Stimulated activated CD8-positive, alpha-beta memory T cell treated with anti-CD3 and anti-CD28 coated beads, Interleukin-7, amount 100 ng/mL, for 48 hours (primary cell): ENCODE data around the gene WNK2.
"Not testable (repeated sequence)": the region's sequence is repeated elsewhere in the genome, so short reads cannot be mapped to it uniquely, and the experiment has no call there.

Experiments used
- DNase-seq, 2 donors: peaks; one replicate each; pipeline ENCODE4 v3.0.0-alpha.2; 2020; ENCODE audit warnings: low read depth in 1 of 2; ENCODE audit errors: extremely low read depth in 1 of 2

Gene WNK2

DNA sequence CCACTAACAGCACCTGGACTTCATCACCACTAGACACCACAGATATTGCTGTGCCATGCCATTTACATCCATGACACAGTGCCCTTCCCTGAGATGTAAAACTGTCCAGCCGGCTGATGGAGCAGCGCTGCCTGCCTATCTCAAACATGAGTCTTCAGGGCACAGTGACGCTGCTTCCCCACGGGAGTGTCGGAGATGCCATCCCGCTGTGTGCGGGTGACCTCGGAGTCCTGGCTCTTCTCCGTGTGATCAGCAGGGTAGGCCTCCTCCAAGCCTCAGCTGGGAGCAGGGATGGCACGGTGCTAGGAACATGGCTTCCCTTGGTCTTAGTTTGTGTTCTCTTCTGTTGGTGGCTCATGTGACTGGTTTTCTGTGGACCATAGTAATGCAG lies 137.3 kb downstream of the WNK2 start:
- no peak for DNase-seq

DNA sequence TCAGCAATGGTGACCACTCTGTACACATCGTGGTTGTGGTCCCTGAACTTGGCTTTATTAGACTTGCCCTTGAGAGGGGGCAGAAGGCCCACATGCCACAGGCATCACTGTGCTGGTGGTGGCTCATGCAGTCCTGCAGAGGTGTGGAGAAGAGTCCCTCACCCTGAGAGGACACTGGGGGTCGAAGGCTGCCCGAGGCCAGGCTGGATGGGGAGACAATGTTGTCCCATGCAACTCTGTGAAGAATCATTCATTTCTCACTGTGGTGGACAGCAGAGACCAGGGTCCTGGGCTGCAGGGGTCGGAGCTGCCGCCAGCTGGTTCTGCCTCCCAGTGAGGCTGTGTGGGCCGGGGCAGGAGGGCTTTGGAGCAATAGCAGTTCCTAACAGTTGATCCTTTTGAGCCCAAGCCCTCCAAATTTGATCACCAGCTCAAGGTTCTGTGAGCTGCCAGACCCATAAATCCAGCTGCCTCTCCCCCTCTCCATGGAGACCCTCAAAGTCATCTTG lies 139.6 kb downstream of the WNK2 start:
- not testable (repeated sequence) for DNase-seq

DNA sequence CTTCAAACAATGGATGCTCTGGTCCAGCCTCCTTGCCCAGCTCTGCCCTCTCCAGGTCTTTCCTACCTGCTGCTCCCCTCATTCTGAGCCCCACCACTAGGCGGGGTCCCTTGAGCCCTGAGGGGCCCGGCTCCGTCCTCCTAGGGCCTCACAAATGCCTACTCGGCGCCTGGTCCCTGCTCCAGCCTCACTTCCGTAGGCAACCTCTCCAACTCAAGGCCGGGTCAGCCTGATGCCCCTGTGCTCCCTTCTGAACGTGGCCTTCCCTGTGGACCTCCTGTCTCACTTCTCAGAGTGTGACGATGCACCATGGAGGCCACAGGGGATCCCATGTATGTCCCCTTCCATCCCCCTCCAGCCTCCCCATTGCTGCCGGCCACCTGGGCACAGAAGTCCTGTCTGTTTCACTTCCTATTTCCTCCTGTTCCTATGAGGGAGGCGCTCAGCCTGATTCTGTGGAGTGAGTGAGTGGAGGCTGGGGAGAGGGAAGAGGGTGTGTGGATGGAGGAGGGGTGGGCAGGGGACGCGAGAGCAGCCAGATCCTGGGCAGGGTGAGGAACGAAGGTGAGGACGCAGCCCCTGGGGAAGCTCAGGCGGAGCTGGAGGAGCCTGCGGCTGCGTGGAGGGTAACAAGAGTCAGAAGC lies 140.4 kb downstream of the WNK2 start:
- DNase-seq, result no peak

DNA sequence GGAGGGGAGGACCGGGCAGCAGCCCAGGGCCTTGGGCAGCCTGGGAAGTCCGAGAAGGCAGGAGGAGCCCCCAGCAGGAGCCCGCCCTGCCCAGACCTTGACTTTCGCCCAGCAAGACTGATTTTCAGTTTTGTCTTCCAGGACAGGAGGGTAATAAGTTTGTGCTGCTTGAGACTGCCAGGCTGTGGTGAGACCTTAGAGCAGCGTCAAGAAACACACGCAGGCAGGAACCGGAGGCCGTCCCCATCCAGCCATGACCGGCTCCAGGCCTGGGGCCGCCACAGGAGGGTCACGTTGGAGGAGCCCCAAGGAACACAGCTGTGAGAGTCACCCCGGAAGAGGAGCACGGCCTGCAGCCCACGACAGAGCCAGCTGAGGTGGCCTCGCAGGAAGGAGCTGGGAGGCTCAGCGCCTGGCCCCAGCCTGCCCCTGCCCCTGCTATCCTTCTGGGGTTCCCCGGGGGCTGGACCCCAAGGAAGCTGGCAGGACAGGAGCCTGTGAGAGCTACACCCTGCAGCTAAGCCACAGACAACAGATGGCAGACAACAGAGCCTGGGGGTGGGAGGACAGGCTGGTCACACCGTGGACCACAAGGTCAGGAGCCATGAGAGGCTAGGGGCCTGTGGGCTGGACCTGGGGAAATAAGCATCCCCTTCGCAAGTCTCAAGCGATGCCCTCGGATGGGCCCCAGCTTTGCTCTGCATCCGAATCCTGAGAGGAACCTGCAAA lies 141.5 kb downstream of the WNK2 start:
- DNase-seq, result no peak

DNA sequence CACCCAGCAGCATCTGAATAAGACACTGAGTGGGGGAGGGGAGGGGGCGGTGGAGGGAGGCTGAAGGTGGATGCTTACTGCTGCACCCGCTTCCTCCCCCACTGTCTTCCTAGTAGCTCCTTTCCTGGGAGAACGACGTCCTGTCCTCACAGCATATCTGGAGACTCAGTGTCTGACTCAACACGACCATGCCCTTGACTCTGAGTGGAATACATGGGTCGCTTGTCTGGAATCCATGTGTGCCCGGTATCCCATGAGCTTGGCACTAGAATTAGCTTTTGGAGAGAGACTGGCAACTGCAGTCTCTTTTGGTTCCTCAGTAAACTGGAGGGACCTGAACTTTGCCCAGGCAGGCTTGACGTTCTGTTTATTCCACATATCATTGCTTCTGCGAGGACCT lies 142.1 kb downstream of the WNK2 start:
- no peak for DNase-seq

DNA sequence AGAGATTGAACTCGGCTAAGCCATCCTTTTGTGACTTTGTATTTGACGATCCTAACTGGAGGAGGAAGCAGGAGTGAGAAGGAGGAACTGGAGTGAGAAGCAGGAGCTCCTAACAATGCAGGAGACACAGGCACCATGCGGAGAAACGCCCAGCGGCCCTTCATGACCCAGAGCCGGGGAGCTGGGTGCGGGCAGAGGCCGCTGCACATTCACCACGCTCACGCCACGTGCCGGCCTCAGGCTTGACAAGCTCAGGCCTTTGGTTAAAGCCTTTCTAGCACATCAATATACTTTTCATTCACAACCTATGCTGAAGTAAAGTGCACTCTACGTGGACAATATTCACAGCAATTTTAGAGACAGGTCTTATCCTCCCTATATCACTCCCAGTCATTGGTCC lies 142.7 kb downstream of the WNK2 start:
- no peak for DNase-seq

DNA sequence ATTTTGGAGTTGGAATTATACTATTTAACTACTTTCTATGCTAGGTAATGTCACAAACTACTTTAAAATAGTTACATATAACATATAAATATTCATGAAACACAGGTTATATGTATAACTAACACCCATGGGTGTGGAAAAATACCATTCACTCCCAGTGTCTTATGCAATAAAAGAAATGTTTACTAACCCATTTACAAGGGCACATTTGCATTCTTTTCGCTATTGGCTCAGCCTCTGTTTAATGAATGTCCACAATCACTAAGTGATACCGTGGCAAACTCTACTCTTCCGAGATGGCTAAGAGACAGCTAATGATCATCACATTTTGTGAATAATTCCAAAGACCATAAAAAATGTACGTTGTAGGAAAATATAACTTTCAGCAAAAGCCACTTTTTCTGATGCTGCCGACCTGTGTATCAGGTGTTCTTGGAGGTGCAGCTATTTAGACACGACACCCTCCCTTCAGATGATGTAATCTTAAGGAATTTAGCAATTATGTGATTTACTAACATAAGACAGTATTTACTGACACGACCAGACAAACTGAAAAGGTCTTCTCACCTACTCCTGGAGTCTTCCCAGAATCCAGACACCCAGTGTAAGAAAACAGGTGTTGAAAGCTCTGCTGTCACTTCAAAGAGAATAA lies 145.8 kb downstream of the WNK2 start:
- no peak for DNase-seq

DNA sequence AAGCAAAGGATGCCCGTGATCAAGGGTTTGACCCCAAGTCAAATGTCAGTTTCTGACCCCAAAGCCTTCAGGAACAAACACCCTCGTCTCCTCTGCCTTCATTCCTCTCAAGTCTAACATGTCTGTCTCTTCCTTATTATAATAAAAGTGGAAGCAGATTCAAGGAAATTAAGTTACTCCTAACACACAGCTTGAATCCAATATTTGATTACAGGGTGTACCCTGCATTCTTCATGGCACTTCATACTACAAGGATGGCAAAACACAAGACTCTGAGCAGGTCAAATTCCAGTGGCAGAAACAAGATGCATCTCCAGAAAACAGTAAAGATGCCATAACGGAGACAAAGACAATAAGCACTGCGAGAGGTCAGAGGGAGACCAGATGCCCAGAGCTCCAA lies 148.4 kb downstream of the WNK2 start:
- DNase-seq, result no peak

DNA sequence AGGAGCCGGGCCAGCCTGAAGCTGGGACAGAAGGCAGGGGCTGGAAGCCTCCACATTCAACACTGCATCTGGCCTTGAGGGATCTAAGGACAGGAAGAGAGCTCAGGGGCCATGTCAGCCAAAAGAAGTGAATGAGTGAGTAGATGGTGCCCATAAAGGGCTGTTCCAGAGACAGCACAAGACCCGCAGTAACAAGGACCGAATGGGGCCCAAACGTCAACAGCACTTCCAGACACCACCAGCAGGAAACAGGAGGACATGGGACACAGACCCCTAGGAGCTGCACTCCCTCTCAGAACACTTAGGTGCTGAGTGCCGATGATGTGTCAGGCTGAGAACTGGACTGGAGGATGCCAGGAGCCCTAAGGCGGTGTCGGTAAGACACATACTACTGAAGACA lies 152.8 kb downstream of the WNK2 start:
- no peak for DNase-seq

DNA sequence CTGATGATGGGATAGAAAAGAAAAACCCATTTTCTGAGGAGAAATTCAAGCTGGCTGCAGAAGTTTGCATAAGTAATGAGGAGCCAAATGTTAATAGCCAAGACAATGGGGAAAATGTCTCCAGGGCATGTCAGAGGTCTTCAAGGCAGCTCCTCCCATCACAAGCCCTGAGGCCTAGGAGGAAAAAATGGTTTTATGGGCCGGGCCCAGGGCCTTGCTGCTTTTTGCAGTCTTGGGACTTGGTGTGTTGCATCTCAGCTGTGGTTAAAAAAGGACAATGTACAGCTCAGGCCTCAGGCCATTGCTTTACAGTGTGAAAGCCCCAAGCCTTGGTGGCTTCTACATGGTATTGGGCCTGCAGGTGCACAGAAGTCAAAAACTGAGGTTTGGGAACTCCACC lies 154.3 kb downstream of the WNK2 start:
- not testable (repeated sequence) for DNase-seq

DNA sequence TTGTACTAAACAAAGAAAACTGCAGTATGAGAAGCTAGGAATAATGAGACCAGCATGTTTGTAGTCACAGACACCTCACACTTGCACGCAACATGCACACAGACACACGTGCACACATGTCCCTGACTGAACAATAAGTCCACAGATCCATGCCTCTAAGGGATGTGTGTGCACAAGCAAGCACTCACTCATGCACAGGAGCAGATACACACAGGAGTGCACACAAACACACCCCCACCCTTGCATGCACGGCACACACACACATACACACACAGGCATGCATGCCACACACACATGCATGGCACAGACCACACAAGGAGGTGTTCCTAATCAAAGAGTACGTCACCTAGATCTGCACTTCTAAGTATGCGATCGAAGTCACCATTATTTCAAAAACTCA lies 156.2 kb downstream of the WNK2 start:
- DNase-seq, result no peak

DNA sequence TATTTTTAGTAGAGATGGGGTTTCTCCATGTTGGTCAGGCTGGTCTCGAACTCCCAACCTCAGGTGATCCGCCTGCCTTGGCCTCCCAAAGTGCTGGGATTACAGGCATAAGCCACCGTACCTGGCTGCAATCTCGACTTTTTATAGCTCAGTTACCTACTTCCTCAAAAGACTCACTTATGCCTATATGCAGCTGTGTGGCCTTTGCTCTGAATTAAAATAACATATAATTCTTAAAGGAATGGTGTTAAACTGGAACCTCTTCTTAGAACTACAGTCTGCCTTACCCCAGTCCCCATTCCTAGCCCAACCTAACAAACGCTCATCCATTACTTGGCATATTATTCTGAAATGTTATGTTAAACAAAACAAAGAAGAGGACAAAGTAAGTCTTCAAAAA lies 157.9 kb downstream of the WNK2 start:
- DNase-seq, result not testable (repeated sequence)

DNA sequence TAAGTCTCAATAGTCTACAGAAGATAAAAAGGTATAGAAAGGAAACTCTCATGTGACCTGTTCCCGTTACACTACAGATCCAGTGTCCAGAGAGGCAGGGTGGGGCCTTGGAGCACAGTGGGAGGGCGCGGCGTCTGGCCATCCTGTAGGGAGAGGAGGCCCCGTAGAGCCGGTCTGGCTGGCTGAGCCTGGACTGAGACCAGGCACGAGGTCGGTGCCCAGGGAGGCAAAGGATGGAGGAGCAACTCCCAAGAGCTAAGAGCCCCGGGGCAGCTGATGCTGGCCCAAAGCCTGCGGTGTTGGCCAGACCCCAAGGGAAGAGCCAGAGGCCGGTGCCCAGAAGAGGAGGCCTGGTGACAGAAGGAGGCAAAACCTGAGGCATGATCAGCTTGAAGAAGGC lies 158.5 kb downstream of the WNK2 start:
- not testable (repeated sequence) for DNase-seq

DNA sequence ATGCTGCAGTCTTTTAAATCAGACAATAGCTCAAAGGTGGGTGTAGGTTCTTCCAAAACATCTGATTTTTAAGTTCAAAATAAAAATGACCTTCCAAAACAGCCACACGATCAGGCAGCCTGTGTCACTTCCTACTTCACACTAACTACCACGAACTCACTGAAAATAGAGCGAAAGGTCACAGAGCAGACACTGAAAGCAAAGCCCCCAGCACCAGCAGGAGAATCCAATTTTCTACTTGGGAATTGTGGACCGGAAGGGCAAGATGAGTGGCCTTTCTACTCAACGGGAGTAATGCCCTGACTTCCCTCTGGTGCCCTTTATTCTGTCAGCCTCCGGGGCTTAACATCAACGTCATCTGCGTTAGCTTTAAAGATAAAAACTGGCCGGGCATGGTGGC lies 159.7 kb downstream of the WNK2 start:
- no peak for DNase-seq

DNA sequence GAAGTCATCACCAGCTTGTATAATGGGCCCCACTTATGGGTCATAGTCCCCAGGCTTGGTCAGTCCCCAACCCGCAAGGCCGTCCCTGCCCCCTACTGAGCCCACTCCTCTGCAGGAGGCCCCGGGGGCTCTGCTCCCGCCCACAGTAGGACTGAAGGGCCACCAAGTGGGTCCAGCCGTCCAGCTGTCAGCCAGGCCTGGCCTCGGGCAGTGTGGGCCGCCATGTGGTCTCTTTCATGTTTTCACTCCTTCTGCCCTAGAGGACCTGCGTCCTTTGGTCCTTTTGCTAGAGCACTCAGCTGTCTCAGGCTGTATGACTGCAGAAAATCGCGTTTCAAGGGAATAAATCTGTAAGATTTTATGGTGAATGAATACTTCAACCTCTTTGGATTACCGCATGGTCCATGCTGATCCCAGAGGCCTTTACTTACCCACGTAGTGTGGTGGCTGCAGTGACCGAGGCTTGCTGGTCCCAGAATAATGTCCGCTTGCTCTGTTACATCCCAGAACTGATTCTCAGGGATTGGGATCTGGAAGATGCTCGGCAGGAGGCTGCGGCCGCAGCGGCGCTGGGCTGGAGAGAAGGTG lies 161.8 kb downstream of the WNK2 start:
- no peak for DNase-seq

DNA sequence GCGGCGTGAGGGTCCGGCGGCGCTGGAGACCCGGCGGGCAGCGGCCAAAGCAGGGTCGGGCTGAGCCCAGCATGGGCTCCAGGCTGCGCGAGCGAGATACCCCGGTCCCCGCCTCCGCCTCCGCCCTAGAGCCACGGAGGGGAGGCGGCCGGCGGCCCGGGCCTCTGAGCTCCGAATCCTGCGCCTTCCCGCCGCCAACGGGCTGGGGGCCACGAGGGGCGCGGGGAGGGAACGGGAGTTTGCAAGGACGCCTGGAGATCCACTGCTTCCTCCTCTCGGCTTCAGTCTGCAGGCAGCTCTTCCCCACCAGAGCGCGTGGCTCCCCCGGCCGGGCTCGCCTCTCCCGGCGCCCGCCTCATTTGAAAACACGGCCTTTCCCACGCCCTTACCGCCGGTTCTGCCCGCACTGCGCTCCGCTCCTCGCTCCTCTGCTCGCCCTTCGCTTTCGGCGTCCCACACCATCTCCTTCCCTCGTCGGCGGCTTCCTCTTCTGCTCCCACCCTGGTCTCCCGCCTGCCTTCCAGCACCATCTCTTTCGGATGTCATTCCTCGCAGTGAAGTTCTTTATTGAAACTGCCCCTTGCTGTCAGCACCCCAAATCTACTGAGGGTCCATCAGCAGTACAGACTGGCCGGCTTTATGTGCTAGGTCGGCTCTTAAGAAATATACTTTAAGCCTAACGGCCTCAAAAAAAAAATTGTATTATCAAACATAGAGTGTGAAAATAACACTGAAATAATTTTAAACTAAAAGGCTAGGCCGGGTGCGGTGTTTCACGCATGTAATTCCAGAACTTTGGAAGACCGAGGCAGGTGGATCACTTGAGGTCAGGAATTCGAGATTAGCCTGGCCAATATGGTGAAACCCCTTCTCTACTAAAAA lies 162.5 kb downstream of the WNK2 start:
- no peak for DNase-seq

DNA sequence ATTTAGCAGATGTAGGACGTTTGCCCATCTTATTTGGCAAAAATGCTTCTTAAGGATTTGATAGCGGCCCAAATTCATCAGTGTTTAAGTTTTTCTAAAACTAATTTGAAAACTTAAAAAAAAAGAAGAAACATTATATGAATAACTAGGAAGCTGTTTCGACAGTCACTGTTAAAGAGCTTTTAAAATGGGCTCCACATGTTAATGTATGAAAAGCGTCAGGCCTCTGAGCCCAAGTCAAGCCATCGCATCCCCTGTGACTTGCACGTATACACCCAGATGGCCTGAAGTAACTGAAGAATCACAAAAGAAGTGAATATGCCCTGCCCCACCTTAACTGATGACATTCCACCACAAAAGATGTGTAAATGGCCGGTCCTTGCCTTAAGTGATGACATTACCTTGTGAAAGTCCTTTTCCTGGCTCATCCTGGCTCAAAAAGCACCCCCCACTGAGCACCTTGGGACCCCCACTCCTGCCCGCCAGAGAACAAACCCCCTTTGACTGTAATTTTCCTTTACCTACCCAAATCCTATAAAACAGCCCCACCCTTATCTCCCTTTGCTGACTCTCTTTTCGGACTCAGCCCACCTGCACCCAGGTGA lies 163.5 kb downstream of the WNK2 start:
- DNase-seq, result not testable (repeated sequence)

DNA sequence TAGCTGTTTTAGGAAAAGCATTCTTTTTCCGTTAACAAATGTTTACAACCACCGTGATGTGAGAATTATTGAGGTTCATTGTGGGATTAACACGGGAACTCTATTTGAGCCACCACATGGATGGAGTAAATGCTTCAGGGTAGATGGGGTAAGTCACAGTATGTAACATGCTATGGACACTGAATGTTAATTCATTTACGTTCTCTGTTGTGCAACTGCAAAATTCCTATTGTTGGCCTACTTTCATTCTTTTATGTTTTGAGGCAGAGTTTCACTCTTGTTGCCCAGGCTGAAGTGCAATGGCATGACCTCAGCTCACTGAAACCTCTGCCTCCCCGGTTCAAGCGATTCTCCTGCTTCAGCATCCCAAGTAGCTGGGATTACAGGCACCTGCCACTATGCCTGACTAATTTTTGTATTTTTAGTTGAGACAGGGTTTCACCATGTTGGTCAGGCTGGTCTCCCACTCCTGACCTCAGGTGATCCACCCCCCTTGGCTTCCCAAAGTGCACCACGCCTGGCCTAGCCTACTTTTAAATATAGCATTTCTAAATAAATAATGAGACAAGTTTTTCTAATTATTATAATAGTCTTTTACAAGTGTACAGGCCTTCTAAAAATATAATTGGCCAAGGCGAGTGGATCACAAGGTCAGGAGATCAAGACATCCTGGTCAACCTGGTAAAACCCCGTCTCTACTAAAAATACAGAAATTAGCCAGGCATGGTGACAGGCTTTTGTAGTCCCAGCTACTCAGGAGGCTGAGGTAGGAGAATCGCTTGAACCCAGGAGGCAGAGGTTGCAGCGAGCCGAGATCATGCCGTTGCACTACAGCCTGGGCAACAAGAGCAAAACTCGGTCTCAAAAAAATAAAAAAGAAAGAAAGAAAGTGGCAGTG lies 169.7 kb downstream of the WNK2 start:
- DNase-seq, result not testable (repeated sequence)

DNA sequence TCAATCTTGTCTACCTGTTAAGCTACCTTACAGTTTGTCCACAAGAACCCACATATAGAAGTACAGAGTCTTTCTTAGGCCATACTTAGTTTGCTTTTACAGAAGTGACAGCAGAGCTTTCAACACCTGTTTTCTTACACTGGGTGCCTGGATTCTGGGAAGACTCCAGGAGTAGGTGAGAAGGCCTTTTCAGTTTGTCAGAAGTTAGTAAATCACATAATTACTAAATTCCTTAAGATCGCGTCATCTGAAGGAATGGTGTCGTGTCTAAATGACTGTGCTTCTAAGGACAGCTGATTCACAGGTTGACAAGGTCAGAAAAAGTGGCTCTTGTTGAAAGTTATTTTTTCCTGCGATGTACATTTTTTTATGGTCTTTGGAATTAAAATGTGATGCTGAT lies 170.5 kb downstream of the WNK2 start:
- no peak for DNase-seq
